ENCODE data around the gene LMBR1. TPM values are rescaled to one million over a fixed set of nuclear protein-coding genes. Genes with fewer than 3 reads are reported as not detected.
A peak's percentile ranks its signal among the peaks of the same experiment; 100 is the strongest.

Gene LMBR1
- total RNA-seq, 1 donor = 39.4 TPM

GRCh38 chr7:156739596-156739995 is 153.4 kb downstream of the LMBR1 start:
- no peak overlapping the region for H2AFZ ChIP-seq (ENCODE audit: low read length)
- no peak overlapping the region for H3K4me3 ChIP-seq (ENCODE audit: insufficient read depth, low read length)
- no peaks in the 10 kb centered on the region for H4K20me1 ChIP-seq (ENCODE audit: insufficient read depth, low read length)
- H3K4me1 ChIP-seq (ENCODE audit: insufficient read depth, low read length) = no peaks in the 10 kb centered on the region
- H3K27me3 ChIP-seq (ENCODE audit: insufficient read depth, low read length) = no peaks in the 10 kb centered on the region
- no peaks in the 10 kb centered on the region for H3K36me3 ChIP-seq (ENCODE audit: insufficient read depth, low read length)
- TF ChIP-seq CTCF (IDR thresholded peaks at IDR 0.05; ENCODE audit: extremely low read depth, low read depth, low read length) = no peak
- no peak overlapping the region for H3K4me2 ChIP-seq (ENCODE audit: insufficient read depth, low read length)
- no peak for DNase-seq (ENCODE audit: insufficient read length, low spot score, missing footprints)
- no peaks in the 10 kb centered on the region for H3K79me2 ChIP-seq (ENCODE audit: insufficient read depth, low read length)
- H3K27ac ChIP-seq (ENCODE audit: low read depth, low read length) = no peak overlapping the region
- no peaks in the 10 kb centered on the region for H3K9me3 ChIP-seq (ENCODE audit: low read depth, low read length)

- H3K27me3 ChIP-seq (ENCODE audit: insufficient read depth, low read length) = no peaks in the 10 kb centered on the region
- no peak for DNase-seq (ENCODE audit: insufficient read length, low spot score, missing footprints)
Measured at GRCh38 chr7:156735851-156736250, 157.1 kb downstream of the LMBR1 start.

GRCh38 chr7:156733638-156734037 is 159.3 kb downstream of the LMBR1 start:
- TF ChIP-seq CTCF (IDR thresholded peaks at IDR 0.05; ENCODE audit: extremely low read depth, low read depth, low read length) = no peak
- no peak for DNase-seq (ENCODE audit: insufficient read length, low spot score, missing footprints)
- Histone ChIP-seq H3K36me3 (ENCODE audit: insufficient read depth, low read length) (no peaks in the 10 kb centered on the region), H3K4me1 (ENCODE audit: insufficient read depth, low read length) (peaks cover 8% of the 10 kb centered on the region), H3K79me2 (ENCODE audit: insufficient read depth, low read length) (no peaks in the 10 kb centered on the region), H3K9me3 (ENCODE audit: low read depth, low read length) (no peaks in the 10 kb centered on the region), H3K4me3 (ENCODE audit: insufficient read depth, low read length) (no peak overlapping the region), H2AFZ (ENCODE audit: low read length) (no peak overlapping the region), H3K27ac (ENCODE audit: low read depth, low read length) (no peak overlapping the region), H3K4me2 (ENCODE audit: insufficient read depth, low read length) (no peak overlapping the region), H3K27me3 (ENCODE audit: insufficient read depth, low read length) (no peaks in the 10 kb centered on the region), H4K20me1 (ENCODE audit: insufficient read depth, low read length) (no peaks in the 10 kb centered on the region)

More at GRCh38 chr7:156735851-156736250, 157.1 kb downstream of the LMBR1 start:
- Histone ChIP-seq H3K79me2 (ENCODE audit: insufficient read depth, low read length) (no peaks in the 10 kb centered on the region), H3K9me3 (ENCODE audit: low read depth, low read length) (no peaks in the 10 kb centered on the region), H3K27ac (ENCODE audit: low read depth, low read length) (no peak overlapping the region), H3K36me3 (ENCODE audit: insufficient read depth, low read length) (no peaks in the 10 kb centered on the region), H3K4me3 (ENCODE audit: insufficient read depth, low read length) (no peak overlapping the region), H2AFZ (ENCODE audit: low read length) (no peak overlapping the region), H3K4me2 (ENCODE audit: insufficient read depth, low read length) (no peak overlapping the region), H3K4me1 (ENCODE audit: insufficient read depth, low read length) (peaks cover 8% of the 10 kb centered on the region), H4K20me1 (ENCODE audit: insufficient read depth, low read length) (no peaks in the 10 kb centered on the region)
- TF ChIP-seq CTCF (IDR thresholded peaks at IDR 0.05; ENCODE audit: extremely low read depth, low read depth, low read length) = no peak

- DNase-seq (ENCODE audit: insufficient read length, low spot score, missing footprints) = no peak
- H3K4me2 ChIP-seq (ENCODE audit: insufficient read depth, low read length) = peak overlapping the region; percentile 27
Measured at GRCh38 chr7:156732091-156732625, 160.8 kb downstream of the LMBR1 start.

More at GRCh38 chr7:156732091-156732625, 160.8 kb downstream of the LMBR1 start:
- H3K27me3 ChIP-seq (ENCODE audit: insufficient read depth, low read length) = no peaks in the 10 kb centered on the region
- TF ChIP-seq CTCF (IDR thresholded peaks at IDR 0.05; ENCODE audit: extremely low read depth, low read depth, low read length) = no peak
- no peaks in the 10 kb centered on the region for H3K36me3 ChIP-seq (ENCODE audit: insufficient read depth, low read length)
- peak overlapping the region; percentile 55 for H3K27ac ChIP-seq (ENCODE audit: low read depth, low read length)
- no peak overlapping the region for H3K4me3 ChIP-seq (ENCODE audit: insufficient read depth, low read length)
- H3K4me1 ChIP-seq (ENCODE audit: insufficient read depth, low read length) = peaks cover 8% of the 10 kb centered on the region
- H3K9me3 ChIP-seq (ENCODE audit: low read depth, low read length) = no peaks in the 10 kb centered on the region
- H2AFZ ChIP-seq (ENCODE audit: low read length) = no peak overlapping the region
- no peaks in the 10 kb centered on the region for H3K79me2 ChIP-seq (ENCODE audit: insufficient read depth, low read length)
- H4K20me1 ChIP-seq (ENCODE audit: insufficient read depth, low read length) = no peaks in the 10 kb centered on the region
